Activated CD8-positive, alpha-beta memory T cell treated with anti-CD3 and anti-CD28 coated beads for 48 hours (primary cell): Measurements from ENCODE around the gene RBM43.
"Not testable (repeated sequence)": the region's sequence is repeated elsewhere in the genome, so short reads cannot be mapped to it uniquely, and the experiment has no call there.

Experiments
- DNase-seq, 3 experiments: peaks; one replicate each; pipeline ENCODE4 v3.0.0-alpha.2; 2020; ENCODE audit warnings: low read depth in 2 of 3, low spot score in 2 of 3

The RBM43 gene

GRCh38 chr2:151269798-151270568 is 8.3 kb upstream of the RBM43 start:
- no peak for DNase-seq

- no peak for DNase-seq
Measured at GRCh38 chr2:151268085-151268484, 6.4 kb upstream of the RBM43 start.

GRCh38 chr2:151267537-151267936 is 5.9 kb upstream of the RBM43 start:
- DNase-seq: no peak

GRCh38 chr2:151265991-151266390 is 4.3 kb upstream of the RBM43 start:
- DNase-seq: no peak

- no peak for DNase-seq
Measured at GRCh38 chr2:151264157-151264825, 2.6 kb upstream of the RBM43 start.

GRCh38 chr2:151262629-151263028 is 966 bp upstream of the RBM43 start:
- no peak for DNase-seq

- DNase-seq: no peak
Measured at GRCh38 chr2:151261977-151262291, 271 bp upstream of the RBM43 start.

GRCh38 chr2:151260573-151261230 is 961 bp downstream of the RBM43 start:
- no peak for DNase-seq

GRCh38 chr2:151258121-151258520 is 3.5 kb downstream of the RBM43 start:
- no peak for DNase-seq

GRCh38 chr2:151252646-151253045 is 9.0 kb downstream of the RBM43 start:
- DNase-seq: no peak

GRCh38 chr2:151251012-151251411 is 10.7 kb downstream of the RBM43 start:
- no peak for DNase-seq

- no peak for DNase-seq
Measured at GRCh38 chr2:151247432-151247831, 14.2 kb downstream of the RBM43 start.

- DNase-seq: no peak
Measured at GRCh38 chr2:151246152-151246551, 15.5 kb downstream of the RBM43 start.

GRCh38 chr2:151243468-151243867 is 18.2 kb downstream of the RBM43 start:
- no peak for DNase-seq

- DNase-seq: no peak
Measured at GRCh38 chr2:151241224-151241623, 20.4 kb downstream of the RBM43 start.

GRCh38 chr2:151240433-151240832 is 21.2 kb downstream of the RBM43 start:
- DNase-seq: no peak

- no peak for DNase-seq
Measured at GRCh38 chr2:151239624-151240023, 22.0 kb downstream of the RBM43 start.

GRCh38 chr2:151238527-151239487 is 22.9 kb downstream of the RBM43 start:
- DNase-seq: no peak

GRCh38 chr2:151237422-151238025 is 24.1 kb downstream of the RBM43 start:
- no peak for DNase-seq

GRCh38 chr2:151233760-151234159 is 27.9 kb downstream of the RBM43 start:
- DNase-seq: not testable (repeated sequence)

GRCh38 chr2:151233288-151233687 is 28.4 kb downstream of the RBM43 start:
- DNase-seq: not testable (repeated sequence)
